Adrenal gland (tissue), 12 donors: ENCODE data around the gene PLXNA2. TPM values are rescaled to one million over a fixed set of nuclear protein-coding genes. Genes with fewer than 3 reads are reported as not detected.

Source experiments
- DNase-seq, 7 donors: peaks; one replicate each; pipeline ENCODE4 v3.0.0-alpha.2; 2019 to 2020
- H3K27ac ChIP-seq, 5 donors: fragments of 200-600 bp; sonication (generic) in 4 of 5; 1 replicate in 3 of 5; 2 replicates in 2 of 5; pipeline versions ENCODE4 v1.5.1 to v1.8.0; 2016 to 2020; ENCODE audit warnings: mild to moderate bottlenecking in 1 of 5
- H3K27me3 ChIP-seq: fragments of 200-600 bp; 2 replicates; pipeline ENCODE4 v1.8.0; 2021
- H3K36me3 ChIP-seq, 2 donors: fragments of 200-600 bp; replicated peaks in 1 of 2; 1 replicate in 1 of 2; 2 replicates in 1 of 2; pipeline versions ENCODE4 v1.5.1 to v1.8.0; 2018 to 2022
- H3K4me1 ChIP-seq, 2 donors: fragments of 200-600 bp; replicated peaks in 1 of 2; 1 replicate in 1 of 2; 2 replicates in 1 of 2; pipeline versions ENCODE4 v1.5.1 to v1.8.0; 2018 to 2021
- H3K4me3 ChIP-seq, 4 donors: fragments of 200-600 bp; sonication (generic) in 3 of 4; one replicate each; pipeline ENCODE4 v1.5.1; 2016 to 2018
- H3K9me3 ChIP-seq, 3 donors: fragments of 200-600 bp; sonication (generic) in 1 of 3; replicated peaks in 1 of 3; 1 replicate in 2 of 3; 2 replicates in 1 of 3; pipeline versions ENCODE4 v1.5.1 to v1.8.0; 2016 to 2021
- POLR2A ChIP-seq, 2 donors: fragments of 450-650 bp; IDR thresholded peaks; one replicate each; pipeline ENCODE4 v1.6.1; 2017; ENCODE audit warnings: antibody characterized with exemption in 2 of 2, mild to moderate bottlenecking in 2 of 2, moderate library complexity in 1 of 2
- WGBS, 4 donors: extraction: QIAGEN DNeasy Blood & Tissue Kit in 2 of 4; methylation state at CpG; one replicate each; pipeline versions ENCODE4 v1.1.5 to v1.1.7; 2013 to 2017; 5-methylcytosine and 5-hydroxymethylcytosine counted together
- intact Hi-C, 2 donors: fragments of 100-400 bp; cut with DNase I; formaldehyde crosslinking; loops; one replicate each; pipeline versions ENCODE4 v1.14.1 to v1.15.0; 2022 to 2023
- polyA plus RNA-seq, 3 donors: library from polyadenylated mRNA; stranded (reverse); fragments of 200-250 nt in 2 of 3; fragments of 350-450 nt in 1 of 3; fragmentation: Illumina TruSeq in 1 of 3; extraction: RNeasy Lipid Tissue Mini Kit (QIAGEN cat#74804) in 1 of 3; gene quantifications; one replicate each; pipeline ENCODE4 v1.2.3, GENCODE V29; 2013 to 2014
- total RNA-seq, 9 donors: library from RNA; depleted of rRNA in 4 of 9; stranded (reverse); fragments of >200 nt in 4 of 9; fragments of 120-200 nt in 1 of 9; fragmentation: NEBNext Ultra II Directional in 1 of 9; extraction: Animal tissue kit (Norgen Biotek cat#: 25700) in 1 of 9; gene quantifications; one replicate each; pipeline versions ENCODE4 v1.1.0 to v1.2.4, GENCODE V29; 2013 to 2023
- TF ChIP-seq, protein P1 (sequence below), 6 experiments: fragments of 450-650 bp in 4 of 6; fragments of 200-600 bp in 2 of 6; sonication (generic) in 1 of 6; IDR thresholded peaks; 1 replicate in 5 of 6; 2 replicates in 1 of 6; pipeline versions ENCODE4 v1.5.1 to v1.8.0; 2016 to 2021; ENCODE audit warnings: antibody characterized with exemption in 6 of 6, mild to moderate bottlenecking in 2 of 6, moderate library complexity in 1 of 6
- donor health status: healthy with polysubstance abuse.
- donor health status: Bipolar disorder and iron deficiency.
- donor health status: DM: yes; HTN: yes; CAD: no.
- donor health status: DM: no; HTN: no; CAD: no.
- donor health status: DM: no; HTN: no; CAD: no.
- donor health status: DM: yes; HTN: yes; CAD: no.

PLXNA2 gene
- total and polyA plus RNA-seq, 12 donors, result 2.7 to 9.4 (median 4.5) TPM

DNA sequence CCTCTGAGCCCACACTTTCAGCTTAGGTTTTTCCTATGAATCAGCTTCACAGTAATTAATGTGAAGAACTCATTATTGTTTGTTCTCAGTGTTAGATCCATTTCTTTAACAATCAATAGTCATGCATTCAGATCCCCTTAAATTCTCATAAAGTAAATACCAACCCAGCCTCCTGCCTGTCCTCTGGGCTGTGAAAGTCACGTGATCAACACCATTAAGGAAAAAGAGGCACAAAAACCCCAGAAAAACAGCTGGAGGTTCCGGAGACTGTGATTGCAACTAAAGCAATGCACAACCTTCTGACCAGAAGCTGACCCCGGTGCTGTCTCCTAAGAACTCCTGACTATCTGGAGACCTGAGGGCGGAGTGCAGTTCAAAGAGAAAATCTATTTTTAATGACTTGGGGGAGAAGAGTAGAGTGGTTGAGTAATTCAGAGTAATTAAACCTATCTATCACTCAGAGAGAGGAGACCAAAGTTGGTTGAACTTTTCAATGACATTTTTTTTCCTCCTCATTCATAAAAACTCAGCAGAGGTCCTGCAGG is 132.5 kb downstream of the PLXNA2 start:
- TF ChIP-seq POLR2A (IDR thresholded peaks at IDR 0.05), result no peak
- TF ChIP-seq, protein P1, sequence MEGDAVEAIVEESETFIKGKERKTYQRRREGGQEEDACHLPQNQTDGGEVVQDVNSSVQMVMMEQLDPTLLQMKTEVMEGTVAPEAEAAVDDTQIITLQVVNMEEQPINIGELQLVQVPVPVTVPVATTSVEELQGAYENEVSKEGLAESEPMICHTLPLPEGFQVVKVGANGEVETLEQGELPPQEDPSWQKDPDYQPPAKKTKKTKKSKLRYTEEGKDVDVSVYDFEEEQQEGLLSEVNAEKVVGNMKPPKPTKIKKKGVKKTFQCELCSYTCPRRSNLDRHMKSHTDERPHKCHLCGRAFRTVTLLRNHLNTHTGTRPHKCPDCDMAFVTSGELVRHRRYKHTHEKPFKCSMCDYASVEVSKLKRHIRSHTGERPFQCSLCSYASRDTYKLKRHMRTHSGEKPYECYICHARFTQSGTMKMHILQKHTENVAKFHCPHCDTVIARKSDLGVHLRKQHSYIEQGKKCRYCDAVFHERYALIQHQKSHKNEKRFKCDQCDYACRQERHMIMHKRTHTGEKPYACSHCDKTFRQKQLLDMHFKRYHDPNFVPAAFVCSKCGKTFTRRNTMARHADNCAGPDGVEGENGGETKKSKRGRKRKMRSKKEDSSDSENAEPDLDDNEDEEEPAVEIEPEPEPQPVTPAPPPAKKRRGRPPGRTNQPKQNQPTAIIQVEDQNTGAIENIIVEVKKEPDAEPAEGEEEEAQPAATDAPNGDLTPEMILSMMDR (IDR thresholded peaks at IDR 0.05), result no peak
- no peaks in the 10 kb centered on the region for H3K9me3 ChIP-seq
- 63 to 87% (median 73%) methylated on average over 4 of the region's 4 CpGs for WGBS, 4 donors
- no peak overlapping the region for H3K4me3 ChIP-seq
- no peak for DNase-seq
- H3K27me3 ChIP-seq, result no peaks in the 10 kb centered on the region
- H3K27ac ChIP-seq, result no peak overlapping the region
- intact Hi-C loops, result no loop called here
- H3K36me3 ChIP-seq, result no peaks in the 10 kb centered on the region
- H3K4me1 ChIP-seq, result no peaks in the 10 kb centered on the region

DNA sequence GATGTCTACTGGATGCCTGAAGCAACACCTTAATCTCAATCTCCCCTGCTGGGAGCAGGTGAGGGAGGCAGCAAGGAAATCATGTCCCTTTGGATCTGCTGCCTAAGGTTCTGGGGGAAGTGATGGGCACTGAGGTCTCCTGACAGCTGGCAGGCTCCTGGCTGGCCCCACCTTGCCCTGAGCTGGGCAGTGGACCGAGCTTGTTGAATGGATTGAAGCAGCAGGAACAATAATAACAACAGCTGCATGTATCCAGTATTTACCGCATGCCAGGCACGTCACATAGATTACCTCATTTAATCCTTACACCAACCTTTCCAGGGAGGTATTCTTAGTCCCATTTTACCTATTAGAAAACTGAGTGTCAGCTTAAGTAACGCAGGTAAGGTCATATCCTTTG is 133.9 kb downstream of the PLXNA2 start:
- intact Hi-C loops, result no loop called here

DNA sequence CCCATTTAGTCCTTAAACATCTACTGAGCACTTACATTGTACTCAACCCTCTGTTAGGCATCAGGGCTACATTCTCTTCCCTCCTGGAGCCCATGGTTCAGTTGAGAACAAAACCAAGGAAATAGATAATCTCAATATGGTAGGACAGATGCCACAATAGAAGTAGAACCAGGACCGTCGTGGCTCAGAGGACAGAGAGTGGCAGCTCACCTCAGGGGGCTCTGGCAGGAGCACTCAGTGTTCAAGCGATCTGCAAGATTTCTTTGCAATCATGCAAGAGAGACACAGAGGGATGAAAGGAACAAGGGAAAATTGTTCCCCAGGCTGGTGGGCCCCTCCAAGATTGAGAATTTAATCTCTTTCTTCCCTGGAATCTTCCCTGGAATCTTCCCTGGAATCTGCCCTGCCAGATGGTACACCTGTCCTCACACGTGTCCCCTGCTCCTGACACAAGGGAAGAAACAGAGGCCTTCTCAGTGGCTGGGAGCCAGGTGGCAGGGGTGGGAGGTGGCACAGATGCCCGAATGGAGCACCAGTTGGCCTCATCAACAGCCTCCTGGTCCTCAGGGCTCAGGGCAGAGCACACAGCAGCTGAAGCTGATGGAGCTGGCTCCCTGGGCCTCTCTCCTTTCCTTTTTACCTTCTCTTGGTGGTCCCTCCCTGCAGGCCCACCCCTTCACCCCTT is 135.4 kb downstream of the PLXNA2 start:
- no peaks in the 10 kb centered on the region for H3K27me3 ChIP-seq
- intact Hi-C loops, result no loop called here
- H3K9me3 ChIP-seq, result no peaks in the 10 kb centered on the region
- H3K27ac ChIP-seq, result no peak overlapping the region
- H3K4me3 ChIP-seq, result no peak overlapping the region
- TF ChIP-seq POLR2A (IDR thresholded peaks at IDR 0.05), result no peak
- TF ChIP-seq, protein P1 (IDR thresholded peaks at IDR 0.05), result no peak
- DNase-seq, result no peak
- no peaks in the 10 kb centered on the region for H3K36me3 ChIP-seq
- no peaks in the 10 kb centered on the region for H3K4me1 ChIP-seq
- WGBS, 4 donors, result 93 to 97% (median 94%) methylated on average over 4 to 5 of the region's 5 CpGs

More for the DNA sequence above, 133.9 kb downstream of the PLXNA2 start:
- no peaks in the 10 kb centered on the region for H3K9me3 ChIP-seq
- DNase-seq, result no peak
- H3K36me3 ChIP-seq, result no peaks in the 10 kb centered on the region
- H3K27me3 ChIP-seq, result no peaks in the 10 kb centered on the region
- TF ChIP-seq, protein P1 (IDR thresholded peaks at IDR 0.05), result no peak
- WGBS, 4 donors, result 85 to 94% (median 93%) methylated on average over 4 of the region's 4 CpGs
- no peaks in the 10 kb centered on the region for H3K4me1 ChIP-seq
- H3K27ac ChIP-seq, result no peak overlapping the region
- no peak overlapping the region for H3K4me3 ChIP-seq

DNA sequence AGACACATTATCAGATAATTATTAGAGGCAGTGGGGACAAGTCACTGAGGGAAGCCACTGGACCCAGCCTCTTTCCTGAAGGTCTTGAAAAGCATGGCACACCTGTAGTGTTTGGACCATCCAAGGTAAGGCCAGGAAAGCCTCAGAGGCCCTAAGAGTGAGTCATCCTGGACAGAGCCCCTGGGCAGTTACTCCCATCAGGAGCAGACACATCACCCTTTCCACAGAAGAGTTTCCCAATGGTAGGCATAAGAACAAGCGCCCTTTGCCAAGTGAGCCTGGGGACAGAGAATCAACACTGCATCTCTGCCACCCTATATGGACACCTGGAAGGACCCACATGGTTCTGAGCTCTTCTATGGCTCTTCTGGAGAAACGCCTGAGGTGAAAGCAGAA is 136.0 kb downstream of the PLXNA2 start:
- Histone ChIP-seq H3K4me3 (no peak overlapping the region), H3K27me3 (no peaks in the 10 kb centered on the region), H3K9me3 (no peaks in the 10 kb centered on the region), H3K4me1 (no peaks in the 10 kb centered on the region), H3K27ac (no peak overlapping the region), H3K36me3 (no peaks in the 10 kb centered on the region)
- DNase-seq, result no peak
- TF ChIP-seq POLR2A (IDR thresholded peaks at IDR 0.05), result no peak
- TF ChIP-seq, protein P1 (IDR thresholded peaks at IDR 0.05), result no peak
- intact Hi-C loops, result no loop called here
- WGBS, 4 donors, result 89 to 100% (median 95%) methylated on average over 1 to 2 of the region's 2 CpGs
